Omental fat pad (tissue), 4 donors: ENCODE measurements around the gene KCNB1. TPM values are rescaled to one million over a fixed set of nuclear protein-coding genes. Genes with fewer than 3 reads are reported as not detected.

Experiments used
- ATAC-seq: fragments of 150-250 bp; one replicate; pipeline ENCODE4 v1.9.1; 2016; ENCODE audit warnings: mild to moderate bottlenecking, moderate library complexity; ENCODE audit not compliant: low FRiP score
- DNase-seq: peaks from one replicate; pipeline ENCODE4 v3.0.0-alpha.2; 2019; ENCODE audit warnings: low spot score
- total RNA-seq, 4 donors: library from RNA; depleted of rRNA; stranded (reverse); fragments of >200 nt; gene quantifications; one replicate each; pipeline ENCODE4 v1.1.0, GENCODE V29; 2016
- TF ChIP-seq, protein P1 (sequence below), 3 donors: fragments of 450-650 bp; IDR thresholded peaks; one replicate each; pipeline ENCODE4 v1.5.1; 2016 to 2017; ENCODE audit warnings: antibody characterized with exemption in 3 of 3, mild to moderate bottlenecking in 3 of 3, moderate library complexity in 2 of 3

The KCNB1 gene
- total RNA-seq, 4 donors from 2014 or later: 15.0 to 34.4 (median 22.9) TPM

DNA sequence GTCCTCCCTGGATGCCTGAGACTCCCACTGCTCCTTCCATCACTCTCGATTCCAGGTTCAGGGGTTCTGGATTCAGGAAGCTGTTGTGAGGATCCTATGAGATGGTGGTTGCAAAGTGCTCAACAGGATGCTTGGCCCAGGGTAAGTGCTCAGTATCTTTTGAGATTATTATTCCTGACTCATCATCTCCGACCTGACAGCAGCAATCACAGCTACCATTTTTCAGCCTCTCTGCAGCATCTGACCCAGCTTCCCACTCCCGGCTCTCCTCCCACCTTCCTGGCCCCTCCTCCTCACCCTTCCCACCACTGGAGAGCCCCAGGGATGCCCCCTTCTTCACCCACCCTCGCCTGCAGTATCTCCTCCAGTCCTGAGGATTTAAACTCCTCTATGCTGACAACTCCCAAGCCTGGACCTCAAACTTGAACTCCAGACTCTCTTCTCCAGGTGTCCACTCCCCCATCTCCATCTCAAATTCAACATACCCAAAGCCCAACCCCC lies 36.8 kb upstream of the KCNB1 start:
- TF ChIP-seq, protein P1, sequence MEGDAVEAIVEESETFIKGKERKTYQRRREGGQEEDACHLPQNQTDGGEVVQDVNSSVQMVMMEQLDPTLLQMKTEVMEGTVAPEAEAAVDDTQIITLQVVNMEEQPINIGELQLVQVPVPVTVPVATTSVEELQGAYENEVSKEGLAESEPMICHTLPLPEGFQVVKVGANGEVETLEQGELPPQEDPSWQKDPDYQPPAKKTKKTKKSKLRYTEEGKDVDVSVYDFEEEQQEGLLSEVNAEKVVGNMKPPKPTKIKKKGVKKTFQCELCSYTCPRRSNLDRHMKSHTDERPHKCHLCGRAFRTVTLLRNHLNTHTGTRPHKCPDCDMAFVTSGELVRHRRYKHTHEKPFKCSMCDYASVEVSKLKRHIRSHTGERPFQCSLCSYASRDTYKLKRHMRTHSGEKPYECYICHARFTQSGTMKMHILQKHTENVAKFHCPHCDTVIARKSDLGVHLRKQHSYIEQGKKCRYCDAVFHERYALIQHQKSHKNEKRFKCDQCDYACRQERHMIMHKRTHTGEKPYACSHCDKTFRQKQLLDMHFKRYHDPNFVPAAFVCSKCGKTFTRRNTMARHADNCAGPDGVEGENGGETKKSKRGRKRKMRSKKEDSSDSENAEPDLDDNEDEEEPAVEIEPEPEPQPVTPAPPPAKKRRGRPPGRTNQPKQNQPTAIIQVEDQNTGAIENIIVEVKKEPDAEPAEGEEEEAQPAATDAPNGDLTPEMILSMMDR (IDR thresholded peaks at IDR 0.05): no peak
- ATAC-seq (peak; percentile 33), DNase-seq (no peak)

GRCh38 chr20:49518576-49518975 lies 36.1 kb upstream of the KCNB1 start:
- DNase-seq (no peak), ATAC-seq (no peak)
- TF ChIP-seq, protein P1 (IDR thresholded peaks at IDR 0.05): no peak

DNA sequence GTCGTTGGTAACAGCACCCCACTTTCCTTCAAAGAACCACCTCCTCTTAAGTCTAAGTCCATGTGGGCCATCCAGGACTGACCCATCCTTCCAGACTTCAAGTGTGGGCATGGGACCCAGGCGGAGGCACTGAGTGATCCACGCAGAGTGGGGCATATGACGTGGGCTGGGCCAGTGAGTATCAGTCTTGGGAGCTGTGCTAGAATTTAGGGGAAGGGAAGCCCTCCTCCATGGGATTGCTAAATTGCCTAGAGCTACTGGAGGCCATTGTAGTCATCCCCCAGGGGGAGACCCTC lies 35.3 kb upstream of the KCNB1 start:
- ATAC-seq (no peak), DNase-seq (no peak)
- TF ChIP-seq, protein P1 (IDR thresholded peaks at IDR 0.05): no peak

DNA sequence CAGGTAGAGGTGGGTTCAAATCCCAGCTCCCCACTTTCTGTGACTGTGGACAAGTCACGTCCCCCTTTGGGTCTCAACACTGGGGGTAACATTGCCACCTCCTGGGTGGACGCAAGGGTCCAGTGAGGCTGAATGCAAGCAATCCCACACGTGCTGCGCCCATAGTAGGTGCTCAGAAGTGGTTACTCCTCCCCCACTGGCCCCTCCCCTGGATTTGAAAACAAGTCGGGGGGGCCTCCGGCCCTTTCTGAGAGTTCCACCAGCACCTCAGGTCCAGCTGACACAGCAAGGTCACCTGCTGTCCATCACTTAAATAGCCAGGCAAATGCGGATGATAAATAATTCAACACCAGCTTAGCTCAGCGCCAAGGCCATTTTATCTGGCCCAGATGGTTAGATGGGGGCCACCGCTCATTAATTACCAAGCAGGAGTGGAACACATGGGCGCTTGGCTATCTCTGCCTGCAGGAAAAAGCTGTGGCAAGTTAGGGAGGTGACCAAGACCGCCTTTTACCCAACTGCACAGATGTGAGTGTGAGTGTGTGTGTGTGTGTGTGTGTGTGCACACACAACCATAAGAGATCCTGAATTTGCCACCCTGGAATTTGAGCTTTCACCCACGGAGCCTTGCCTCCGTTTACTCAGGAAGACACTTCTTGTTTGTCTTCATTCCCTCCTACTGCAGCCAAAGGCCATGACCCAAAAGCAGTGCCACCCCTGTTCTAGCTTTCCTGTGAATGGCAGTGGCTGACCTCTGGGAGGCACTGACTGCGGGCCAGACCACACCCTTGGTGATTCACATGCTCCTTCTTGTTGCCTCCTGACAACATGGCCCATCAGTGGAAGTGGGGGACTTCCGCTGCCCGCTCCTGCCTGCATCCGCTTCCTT lies 34.7 kb upstream of the KCNB1 start:
- no peak for ATAC-seq
- DNase-seq: no peak
- TF ChIP-seq, protein P1 (IDR thresholded peaks at IDR 0.05): no peak

DNA sequence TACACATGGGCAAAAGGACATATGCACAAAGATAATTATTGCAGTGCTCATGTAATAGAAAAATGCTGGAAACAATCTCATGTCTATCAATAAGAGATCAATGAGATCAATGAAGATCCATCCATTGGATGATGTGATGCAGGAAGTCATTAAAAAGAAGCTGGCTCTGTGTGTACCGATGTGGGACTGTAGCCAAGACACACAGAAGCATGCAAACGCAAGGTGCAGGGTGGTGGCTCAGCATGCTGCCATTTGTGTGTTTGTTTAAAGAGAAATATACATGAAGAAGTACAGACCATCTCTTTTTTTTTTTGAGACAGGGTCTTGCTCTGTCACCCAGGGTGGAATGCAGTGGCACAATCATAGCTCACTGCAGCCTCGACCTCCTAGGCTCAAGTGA lies 33.1 kb upstream of the KCNB1 start:
- ATAC-seq (no peak), DNase-seq (no peak)
- TF ChIP-seq, protein P1 (IDR thresholded peaks at IDR 0.05): no peak

- ATAC-seq (no peak), DNase-seq (no peak)
- TF ChIP-seq, protein P1 (IDR thresholded peaks at IDR 0.05): no peak
Measured at GRCh38 chr20:49513517-49513916, 31.0 kb upstream of the KCNB1 start.

DNA sequence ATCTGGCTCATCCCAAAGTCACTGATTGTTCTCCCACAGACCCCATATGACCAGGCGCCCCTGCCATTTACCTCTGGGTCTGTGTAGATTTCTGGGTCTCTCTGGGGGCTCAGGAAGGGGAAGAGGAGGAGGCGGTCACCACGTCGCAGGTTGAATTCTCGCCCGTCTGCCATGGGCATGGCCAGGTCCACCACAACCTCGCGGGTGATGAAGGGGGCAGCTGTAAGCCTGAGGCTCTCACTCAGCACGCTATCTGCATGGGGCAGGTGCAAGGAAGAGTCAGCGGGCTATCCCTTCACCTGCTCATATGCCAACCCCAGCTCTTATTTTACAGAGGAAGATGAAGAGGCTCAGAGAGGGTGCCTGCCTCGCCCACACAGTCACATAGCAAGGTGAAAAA lies 30.5 kb upstream of the KCNB1 start:
- DNase-seq (no peak), ATAC-seq (no peak)
- TF ChIP-seq, protein P1 (IDR thresholded peaks at IDR 0.05): no peak
